GM10266 (cell line): ENCODE data around the gene CPNE9.
A peak's percentile ranks its signal among the peaks of the same experiment; 100 is the strongest.

Source experiments
- DNase-seq: peaks from one replicate; pipeline ENCODE4 v3.0.0; 2012; ENCODE audit errors: extremely low spot score
- CTCF ChIP-seq: IDR thresholded peaks from 2 replicates; pipeline ENCODE4 v1.5.1; 2012; ENCODE audit warnings: mild to moderate bottlenecking, low read depth; ENCODE audit not compliant: control insufficient read depth, insufficient read depth; ENCODE audit errors: missing control alignments

The CPNE9 gene

GRCh38 chr3:9715764-9716437, 12.3 kb downstream of the CPNE9 start:
- TF ChIP-seq CTCF, result peak; percentile 36
- no peak for DNase-seq

DNA sequence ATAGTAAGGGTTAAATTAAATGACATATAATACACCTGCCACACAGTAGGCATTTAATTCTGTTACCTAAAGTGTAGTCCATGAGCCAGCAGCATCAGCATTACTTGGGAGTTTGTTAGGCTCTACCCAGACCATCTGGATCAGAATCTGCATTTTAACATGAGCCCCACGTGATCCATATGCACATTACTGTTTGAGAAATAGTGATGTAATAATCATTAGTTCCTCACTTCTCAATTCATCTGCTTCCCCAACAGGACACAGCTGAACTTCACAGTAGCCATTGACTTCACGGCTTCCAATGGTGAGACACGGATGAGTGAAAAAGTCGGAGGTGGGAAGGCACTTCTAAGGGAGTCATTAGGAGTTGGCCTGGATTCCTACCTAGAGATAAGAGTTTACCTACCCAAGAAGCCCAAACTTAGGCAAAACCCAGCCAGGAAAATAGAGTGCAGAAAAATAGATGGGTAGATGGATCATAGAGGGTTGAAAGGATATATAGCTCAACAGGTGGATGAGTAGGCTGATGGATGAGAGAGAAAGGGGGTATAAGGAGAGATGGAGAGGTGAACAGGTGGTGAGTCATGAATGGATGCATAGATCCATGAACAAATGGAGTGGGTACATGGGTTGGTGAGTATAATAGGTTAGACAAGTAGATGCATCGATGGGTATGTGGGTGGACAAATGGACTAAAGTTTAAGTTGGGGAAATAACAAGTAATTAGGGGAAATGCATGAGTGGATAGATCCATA, 13.3 kb downstream of the CPNE9 start:
- TF ChIP-seq CTCF, result no peak
- no peak for DNase-seq

DNA sequence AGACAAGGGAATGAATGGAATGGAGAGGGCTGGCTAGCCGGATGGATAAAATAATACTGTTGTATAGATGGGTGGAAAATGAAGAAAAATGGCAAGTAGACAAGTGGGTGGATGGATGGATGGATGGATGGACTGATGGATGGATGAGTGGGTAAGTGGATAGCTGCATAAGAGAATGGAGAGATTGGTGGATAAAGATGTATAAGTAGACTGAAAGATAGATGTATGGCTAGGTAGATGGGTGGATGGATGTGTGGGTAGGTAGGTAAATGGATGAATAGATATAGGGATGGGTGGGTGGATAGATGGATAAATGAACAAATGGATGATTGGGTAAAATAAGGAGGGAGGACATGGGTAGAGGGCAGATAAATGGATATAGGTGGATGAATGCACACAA, 13.9 kb downstream of the CPNE9 start:
- TF ChIP-seq CTCF, result no peak
- DNase-seq, result no peak

DNA sequence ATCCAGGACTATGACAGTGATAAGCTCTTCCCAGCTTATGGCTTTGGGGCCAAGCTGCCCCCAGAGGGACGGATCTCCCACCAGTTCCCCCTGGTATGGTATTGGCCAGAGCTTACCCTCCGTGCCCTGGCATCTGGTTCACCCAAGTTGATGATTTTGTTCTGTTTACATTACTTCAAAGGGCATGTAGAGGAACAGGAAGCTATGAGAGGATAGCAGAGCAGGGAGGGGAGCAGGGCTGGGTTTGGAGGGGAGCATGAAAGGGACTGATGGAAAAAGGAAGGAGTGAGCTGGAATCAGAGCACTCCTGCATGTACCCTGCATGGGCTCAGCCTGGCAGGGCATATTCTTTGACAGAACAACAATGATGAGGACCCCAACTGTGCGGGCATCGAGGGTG, 14.5 kb downstream of the CPNE9 start:
- no peak for TF ChIP-seq CTCF
- DNase-seq, result no peak

DNA sequence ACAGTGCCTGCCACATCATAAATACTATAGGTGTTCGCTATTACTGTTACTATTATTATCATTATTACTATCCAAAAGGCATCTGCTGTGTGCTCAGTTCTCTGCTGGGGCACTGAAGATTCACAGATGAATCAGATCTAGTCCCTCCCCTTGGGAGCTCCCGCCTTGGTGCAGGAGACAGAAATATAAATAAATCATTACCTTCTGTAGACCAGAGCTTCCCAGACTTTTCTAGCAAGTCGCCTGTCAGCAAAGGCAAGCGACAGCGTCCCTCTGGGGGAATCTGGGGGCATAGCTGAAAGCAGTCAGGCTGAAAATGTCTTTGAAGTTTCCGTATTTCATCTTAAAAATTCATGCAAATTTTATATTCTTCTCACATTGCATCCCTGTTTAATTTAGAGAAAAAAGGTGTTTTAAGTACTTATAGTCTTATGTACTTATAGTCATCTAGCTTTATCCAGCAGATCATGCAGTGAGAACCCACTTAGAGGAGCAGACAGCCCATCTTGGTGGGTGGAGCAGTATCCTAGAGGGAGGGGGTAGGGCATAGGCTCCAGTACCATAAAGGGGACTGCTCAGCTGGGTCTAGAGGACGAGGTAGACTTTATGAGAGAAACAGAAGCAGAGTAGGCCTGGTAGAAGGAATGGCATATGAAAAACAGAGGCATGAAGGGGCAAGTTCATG, 17.5 kb downstream of the CPNE9 start:
- no peak for DNase-seq
- TF ChIP-seq CTCF, result no peak

- TF ChIP-seq CTCF, result no peak
- DNase-seq, result no peak
These were observed 18.0 kb downstream of the CPNE9 start for GRCh38 chr3:9721700-9722060.
